ENCODE measurements around the gene ARHGAP26. TPM values are rescaled to one million over a fixed set of nuclear protein-coding genes. Genes with fewer than 3 reads are reported as not detected.

ARHGAP26 gene
- total and polyA plus RNA-seq, 2 experiments from 2014 or later = 9.5 to 16.8 TPM

DNA sequence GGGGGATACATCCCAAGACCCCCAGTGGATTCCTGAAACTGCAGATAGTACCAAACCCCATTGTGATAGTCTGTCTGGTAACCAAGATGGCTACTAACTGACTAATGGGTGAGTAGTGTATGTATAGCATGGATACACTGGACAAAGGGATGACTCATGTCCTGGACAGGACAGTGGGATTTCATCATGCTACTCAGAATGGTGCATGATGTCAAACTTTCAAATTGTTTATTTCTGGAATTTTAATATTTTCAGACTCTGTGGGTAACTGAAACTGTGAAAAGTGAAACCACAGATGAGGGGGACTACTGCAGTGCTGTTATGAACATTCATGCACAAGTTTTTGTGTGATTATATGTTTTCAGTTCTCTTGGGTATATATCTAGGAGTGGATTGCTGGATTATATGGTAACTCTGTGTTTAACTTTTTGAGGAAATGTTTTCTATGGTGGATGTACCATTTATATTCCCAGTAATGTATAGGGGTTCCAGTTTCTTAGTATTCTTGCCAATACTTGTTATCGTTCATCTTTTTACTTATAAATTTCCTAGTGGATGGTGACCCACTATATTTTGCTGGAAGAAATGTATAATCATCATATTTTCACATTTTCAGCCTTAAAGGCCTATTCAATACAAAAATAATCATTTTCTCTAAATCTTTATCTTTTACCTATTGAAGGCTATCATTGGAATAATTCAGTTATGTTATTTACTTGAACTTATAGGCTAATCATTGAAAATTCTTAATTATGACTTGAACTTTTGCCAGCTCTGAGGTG lies 492.4 kb downstream of the ARHGAP26 start:
- 0 out of 2 replicates have a peak, but pooled peaks cover 4% of the 10 kb centered on the region for H3K36me3 ChIP-seq (ENCODE audit: insufficient read depth)
- H3K4me1 ChIP-seq (ENCODE audit: insufficient read depth) = no peaks in the 10 kb centered on the region
- peaks cover 19% of the 10 kb centered on the region; the same call in 2 of the 3 replicates for H3K9me3 Mint-ChIP-seq
- no peak overlapping the region for H3K4me3 Mint-ChIP-seq
- H3K27me3 Mint-ChIP-seq (ENCODE audit: insufficient read depth, low read depth, poor library complexity) = peaks cover 1% of the 10 kb centered on the region
- peaks cover 2% of the 10 kb centered on the region; the same call in 1 of the 3 replicates for H3K4me1 Mint-ChIP-seq
- no peak overlapping the region for H2AFZ ChIP-seq
- no peaks in the 10 kb centered on the region for H3K27me3 ChIP-seq (ENCODE audit: insufficient read depth)
- no peak overlapping the region for H3K27ac ChIP-seq (ENCODE audit: low read depth)
- H3K27ac Mint-ChIP-seq = no peak overlapping the region
- H3K4me2 ChIP-seq = no peak overlapping the region
- 0 out of 2 replicates have a peak, but pooled peaks cover 3% of the 10 kb centered on the region for H3K9me2 ChIP-seq (ENCODE audit: insufficient read depth)
- no peak for TF ChIP-seq POLR2AphosphoS5 (IDR thresholded peaks at IDR 0.05; ENCODE audit: low read depth)
- TF ChIP-seq, protein P1, sequence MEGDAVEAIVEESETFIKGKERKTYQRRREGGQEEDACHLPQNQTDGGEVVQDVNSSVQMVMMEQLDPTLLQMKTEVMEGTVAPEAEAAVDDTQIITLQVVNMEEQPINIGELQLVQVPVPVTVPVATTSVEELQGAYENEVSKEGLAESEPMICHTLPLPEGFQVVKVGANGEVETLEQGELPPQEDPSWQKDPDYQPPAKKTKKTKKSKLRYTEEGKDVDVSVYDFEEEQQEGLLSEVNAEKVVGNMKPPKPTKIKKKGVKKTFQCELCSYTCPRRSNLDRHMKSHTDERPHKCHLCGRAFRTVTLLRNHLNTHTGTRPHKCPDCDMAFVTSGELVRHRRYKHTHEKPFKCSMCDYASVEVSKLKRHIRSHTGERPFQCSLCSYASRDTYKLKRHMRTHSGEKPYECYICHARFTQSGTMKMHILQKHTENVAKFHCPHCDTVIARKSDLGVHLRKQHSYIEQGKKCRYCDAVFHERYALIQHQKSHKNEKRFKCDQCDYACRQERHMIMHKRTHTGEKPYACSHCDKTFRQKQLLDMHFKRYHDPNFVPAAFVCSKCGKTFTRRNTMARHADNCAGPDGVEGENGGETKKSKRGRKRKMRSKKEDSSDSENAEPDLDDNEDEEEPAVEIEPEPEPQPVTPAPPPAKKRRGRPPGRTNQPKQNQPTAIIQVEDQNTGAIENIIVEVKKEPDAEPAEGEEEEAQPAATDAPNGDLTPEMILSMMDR (conservative IDR thresholded peaks at IDR 0.05; ENCODE audit: low read depth in 2 of 2) = no peak
- TF ChIP-seq, protein P2, sequence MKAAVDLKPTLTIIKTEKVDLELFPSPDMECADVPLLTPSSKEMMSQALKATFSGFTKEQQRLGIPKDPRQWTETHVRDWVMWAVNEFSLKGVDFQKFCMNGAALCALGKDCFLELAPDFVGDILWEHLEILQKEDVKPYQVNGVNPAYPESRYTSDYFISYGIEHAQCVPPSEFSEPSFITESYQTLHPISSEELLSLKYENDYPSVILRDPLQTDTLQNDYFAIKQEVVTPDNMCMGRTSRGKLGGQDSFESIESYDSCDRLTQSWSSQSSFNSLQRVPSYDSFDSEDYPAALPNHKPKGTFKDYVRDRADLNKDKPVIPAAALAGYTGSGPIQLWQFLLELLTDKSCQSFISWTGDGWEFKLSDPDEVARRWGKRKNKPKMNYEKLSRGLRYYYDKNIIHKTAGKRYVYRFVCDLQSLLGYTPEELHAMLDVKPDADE (IDR thresholded peaks at IDR 0.05) = no peak
- no peak for TF ChIP-seq STAT1 (IDR thresholded peaks at IDR 0.05; ENCODE audit: unreplicated experiment)
- TF ChIP-seq CREB1 (CRISPR knock-in tag; IDR thresholded peaks at IDR 0.05; ENCODE audit: low read depth) = no peak
- TF ChIP-seq NANOG (IDR thresholded peaks at IDR 0.05; ENCODE audit: borderline replicate concordance) = no peak
- TF ChIP-seq EZH2phosphoT487 (IDR thresholded peaks at IDR 0.05; ENCODE audit: unreplicated experiment) = no peak
- no peak for TF ChIP-seq EZH2 (IDR thresholded peaks at IDR 0.05; ENCODE audit: low read depth, unreplicated experiment)
- TF ChIP-seq ZNF331 (CRISPR knock-in tag; IDR thresholded peaks at IDR 0.05; ENCODE audit: low read depth) = no peak
- TF ChIP-seq, protein P3, sequence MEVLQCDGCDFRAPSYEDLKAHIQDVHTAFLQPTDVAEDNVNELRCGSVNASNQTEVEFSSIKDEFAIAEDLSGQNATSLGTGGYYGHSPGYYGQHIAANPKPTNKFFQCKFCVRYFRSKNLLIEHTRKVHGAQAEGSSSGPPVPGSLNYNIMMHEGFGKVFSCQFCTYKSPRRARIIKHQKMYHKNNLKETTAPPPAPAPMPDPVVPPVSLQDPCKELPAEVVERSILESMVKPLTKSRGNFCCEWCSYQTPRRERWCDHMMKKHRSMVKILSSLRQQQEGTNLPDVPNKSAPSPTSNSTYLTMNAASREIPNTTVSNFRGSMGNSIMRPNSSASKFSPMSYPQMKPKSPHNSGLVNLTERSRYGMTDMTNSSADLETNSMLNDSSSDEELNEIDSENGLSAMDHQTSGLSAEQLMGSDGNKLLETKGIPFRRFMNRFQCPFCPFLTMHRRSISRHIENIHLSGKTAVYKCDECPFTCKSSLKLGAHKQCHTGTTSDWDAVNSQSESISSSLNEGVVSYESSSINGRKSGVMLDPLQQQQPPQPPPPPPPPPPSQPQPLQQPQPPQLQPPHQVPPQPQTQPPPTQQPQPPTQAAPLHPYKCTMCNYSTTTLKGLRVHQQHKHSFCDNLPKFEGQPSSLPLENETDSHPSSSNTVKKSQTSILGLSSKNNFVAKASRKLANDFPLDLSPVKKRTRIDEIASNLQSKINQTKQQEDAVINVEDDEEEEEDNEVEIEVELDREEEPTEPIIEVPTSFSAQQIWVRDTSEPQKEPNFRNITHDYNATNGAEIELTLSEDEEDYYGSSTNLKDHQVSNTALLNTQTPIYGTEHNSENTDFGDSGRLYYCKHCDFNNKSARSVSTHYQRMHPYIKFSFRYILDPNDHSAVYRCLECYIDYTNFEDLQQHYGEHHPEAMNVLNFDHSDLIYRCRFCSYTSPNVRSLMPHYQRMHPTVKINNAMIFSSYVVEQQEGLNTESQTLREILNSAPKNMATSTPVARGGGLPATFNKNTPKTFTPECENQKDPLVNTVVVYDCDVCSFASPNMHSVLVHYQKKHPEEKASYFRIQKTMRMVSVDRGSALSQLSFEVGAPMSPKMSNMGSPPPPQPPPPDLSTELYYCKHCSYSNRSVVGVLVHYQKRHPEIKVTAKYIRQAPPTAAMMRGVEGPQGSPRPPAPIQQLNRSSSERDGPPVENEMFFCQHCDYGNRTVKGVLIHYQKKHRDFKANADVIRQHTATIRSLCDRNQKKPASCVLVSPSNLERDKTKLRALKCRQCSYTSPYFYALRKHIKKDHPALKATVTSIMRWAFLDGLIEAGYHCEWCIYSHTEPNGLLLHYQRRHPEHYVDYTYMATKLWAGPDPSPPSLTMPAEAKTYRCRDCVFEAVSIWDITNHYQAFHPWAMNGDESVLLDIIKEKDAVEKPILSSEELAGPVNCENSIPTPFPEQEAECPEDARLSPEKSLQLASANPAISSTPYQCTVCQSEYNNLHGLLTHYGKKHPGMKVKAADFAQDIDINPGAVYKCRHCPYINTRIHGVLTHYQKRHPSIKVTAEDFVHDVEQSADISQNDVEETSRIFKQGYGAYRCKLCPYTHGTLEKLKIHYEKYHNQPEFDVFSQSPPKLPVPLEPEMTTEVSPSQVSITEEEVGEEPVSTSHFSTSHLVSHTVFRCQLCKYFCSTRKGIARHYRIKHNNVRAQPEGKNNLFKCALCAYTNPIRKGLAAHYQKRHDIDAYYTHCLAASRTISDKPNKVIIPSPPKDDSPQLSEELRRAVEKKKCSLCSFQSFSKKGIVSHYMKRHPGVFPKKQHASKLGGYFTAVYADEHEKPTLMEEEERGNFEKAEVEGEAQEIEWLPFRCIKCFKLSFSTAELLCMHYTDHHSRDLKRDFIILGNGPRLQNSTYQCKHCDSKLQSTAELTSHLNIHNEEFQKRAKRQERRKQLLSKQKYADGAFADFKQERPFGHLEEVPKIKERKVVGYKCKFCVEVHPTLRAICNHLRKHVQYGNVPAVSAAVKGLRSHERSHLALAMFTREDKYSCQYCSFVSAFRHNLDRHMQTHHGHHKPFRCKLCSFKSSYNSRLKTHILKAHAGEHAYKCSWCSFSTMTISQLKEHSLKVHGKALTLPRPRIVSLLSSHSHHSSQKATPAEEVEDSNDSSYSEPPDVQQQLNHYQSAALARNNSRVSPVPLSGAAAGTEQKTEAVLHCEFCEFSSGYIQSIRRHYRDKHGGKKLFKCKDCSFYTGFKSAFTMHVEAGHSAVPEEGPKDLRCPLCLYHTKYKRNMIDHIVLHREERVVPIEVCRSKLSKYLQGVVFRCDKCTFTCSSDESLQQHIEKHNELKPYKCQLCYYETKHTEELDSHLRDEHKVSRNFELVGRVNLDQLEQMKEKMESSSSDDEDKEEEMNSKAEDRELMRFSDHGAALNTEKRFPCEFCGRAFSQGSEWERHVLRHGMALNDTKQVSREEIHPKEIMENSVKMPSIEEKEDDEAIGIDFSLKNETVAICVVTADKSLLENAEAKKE (CRISPR knock-in tag; IDR thresholded peaks at IDR 0.05) = no peak
- no peak for TF ChIP-seq JUNB (IDR thresholded peaks at IDR 0.05; ENCODE audit: unreplicated experiment)
- TF ChIP-seq, protein P4, sequence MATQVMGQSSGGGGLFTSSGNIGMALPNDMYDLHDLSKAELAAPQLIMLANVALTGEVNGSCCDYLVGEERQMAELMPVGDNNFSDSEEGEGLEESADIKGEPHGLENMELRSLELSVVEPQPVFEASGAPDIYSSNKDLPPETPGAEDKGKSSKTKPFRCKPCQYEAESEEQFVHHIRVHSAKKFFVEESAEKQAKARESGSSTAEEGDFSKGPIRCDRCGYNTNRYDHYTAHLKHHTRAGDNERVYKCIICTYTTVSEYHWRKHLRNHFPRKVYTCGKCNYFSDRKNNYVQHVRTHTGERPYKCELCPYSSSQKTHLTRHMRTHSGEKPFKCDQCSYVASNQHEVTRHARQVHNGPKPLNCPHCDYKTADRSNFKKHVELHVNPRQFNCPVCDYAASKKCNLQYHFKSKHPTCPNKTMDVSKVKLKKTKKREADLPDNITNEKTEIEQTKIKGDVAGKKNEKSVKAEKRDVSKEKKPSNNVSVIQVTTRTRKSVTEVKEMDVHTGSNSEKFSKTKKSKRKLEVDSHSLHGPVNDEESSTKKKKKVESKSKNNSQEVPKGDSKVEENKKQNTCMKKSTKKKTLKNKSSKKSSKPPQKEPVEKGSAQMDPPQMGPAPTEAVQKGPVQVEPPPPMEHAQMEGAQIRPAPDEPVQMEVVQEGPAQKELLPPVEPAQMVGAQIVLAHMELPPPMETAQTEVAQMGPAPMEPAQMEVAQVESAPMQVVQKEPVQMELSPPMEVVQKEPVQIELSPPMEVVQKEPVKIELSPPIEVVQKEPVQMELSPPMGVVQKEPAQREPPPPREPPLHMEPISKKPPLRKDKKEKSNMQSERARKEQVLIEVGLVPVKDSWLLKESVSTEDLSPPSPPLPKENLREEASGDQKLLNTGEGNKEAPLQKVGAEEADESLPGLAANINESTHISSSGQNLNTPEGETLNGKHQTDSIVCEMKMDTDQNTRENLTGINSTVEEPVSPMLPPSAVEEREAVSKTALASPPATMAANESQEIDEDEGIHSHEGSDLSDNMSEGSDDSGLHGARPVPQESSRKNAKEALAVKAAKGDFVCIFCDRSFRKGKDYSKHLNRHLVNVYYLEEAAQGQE (IDR thresholded peaks at IDR 0.05; ENCODE audit: unreplicated experiment) = no peak
- no peak for TF ChIP-seq ZNF114 (CRISPR knock-in tag; IDR thresholded peaks at IDR 0.05)
- ATAC-seq = no peak
- no peaks in the 10 kb centered on the region for H3F3A ChIP-seq (replicated peaks; ENCODE audit: low read depth)
- no peaks in the 10 kb centered on the region for H3K79me2 ChIP-seq (replicated peaks; ENCODE audit: insufficient read depth)
- peaks cover 8% of the 10 kb centered on the region; the same call in 2 of the 3 replicates for H3K36me3 Mint-ChIP-seq (ENCODE audit: low read depth)
- DNase-seq (ENCODE audit: low spot score) = no peak
- H4K20me1 ChIP-seq (replicated peaks; ENCODE audit: insufficient read depth) = no peaks in the 10 kb centered on the region; the same call in 1 of the 2 replicates
- no peak overlapping the region for H3K4me3 ChIP-seq

Measured in GM23338 (cell line).